KG1 (cell line): ENCODE results near the gene GPR148.

Experiments
- DNase-seq: peaks from one replicate; lab custom pipeline; 2025; lab: John Stamatoyannopoulos, UW

GPR148 gene

DNA sequence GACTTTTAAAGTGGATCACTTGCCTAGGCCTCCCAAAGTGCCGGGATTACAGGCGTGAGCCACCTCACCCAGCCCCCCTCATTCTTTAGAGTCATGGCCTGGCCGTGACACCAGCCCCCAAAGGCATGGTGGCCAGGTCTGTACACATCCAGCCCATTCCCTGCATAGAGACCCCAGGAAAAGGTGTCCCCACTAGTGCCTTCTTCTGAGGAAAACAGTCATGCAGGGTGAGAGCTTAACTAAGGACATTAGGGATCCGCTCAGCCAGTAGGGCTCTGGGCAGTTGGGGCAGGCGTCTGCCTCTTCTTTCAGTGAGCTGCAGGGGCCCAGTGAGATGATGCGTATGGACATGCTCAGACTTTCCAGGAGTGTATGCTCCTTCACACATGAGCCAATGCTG, 20.8 kb downstream of the GPR148 start:
- no peak for DNase-seq

DNA sequence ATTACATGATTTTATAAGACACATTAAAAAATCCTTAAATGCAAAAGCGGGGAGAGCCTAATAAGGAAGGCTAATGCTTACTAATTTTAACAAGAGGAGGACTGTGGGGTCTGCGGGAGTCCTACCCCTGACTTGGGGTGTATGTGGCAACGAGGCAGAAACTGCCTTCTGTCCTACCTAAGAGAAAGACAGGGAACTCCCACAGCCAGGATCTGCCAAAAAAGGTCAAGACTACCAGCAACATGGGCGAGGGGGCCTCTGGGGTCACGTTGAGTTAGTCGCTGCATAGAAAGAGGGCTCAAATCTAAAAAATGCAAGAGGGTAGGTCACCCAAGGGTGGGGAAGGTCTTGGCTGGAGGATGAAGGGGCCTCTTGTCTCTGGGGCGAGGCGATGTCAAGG, 25.9 kb downstream of the GPR148 start:
- no peak for DNase-seq

DNA sequence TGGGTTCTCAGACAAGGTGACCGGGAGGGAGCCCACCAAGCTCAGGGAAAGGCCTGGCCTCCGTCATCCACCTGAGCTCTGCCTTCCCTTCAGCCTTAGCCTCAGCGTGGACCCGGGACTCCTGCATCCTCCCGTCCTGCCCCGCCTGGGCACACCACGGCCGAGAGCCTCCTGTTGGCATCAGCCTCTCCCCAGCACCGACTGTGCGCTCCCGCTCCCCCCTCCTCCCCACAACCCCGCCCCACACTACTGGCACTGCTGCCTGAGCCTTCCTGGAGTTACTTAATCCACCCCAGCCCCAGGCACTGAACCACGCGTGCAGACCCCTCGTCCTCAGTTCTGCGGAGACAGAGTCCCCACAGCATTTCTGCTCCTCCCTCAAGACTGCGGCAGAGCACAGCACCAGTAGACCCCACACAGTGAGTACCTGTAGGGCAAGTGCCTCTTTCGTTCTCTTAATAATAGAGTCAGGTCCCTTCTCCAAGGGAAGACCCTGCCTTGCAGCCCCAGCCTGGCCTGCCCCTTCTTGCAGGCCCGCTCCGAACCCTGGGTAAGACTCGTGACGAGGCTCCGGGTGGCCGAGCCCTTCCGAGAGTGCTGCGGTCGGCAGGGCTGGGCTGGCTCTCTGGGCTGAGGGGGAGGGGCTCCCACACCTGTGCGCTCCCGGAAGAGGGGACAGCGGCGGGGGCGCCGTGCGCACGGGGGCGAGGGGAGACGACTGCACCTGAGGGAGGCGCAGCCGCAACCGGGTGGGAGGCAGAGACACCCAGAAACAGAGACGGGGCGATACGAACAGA, 26.6 kb downstream of the GPR148 start, which contains the start of gene AMER3:
TSS of gene AMER3 (plus strand) at position 285 of the 797 bp plus-strand sequence. CDS start 6,533 bp downstream, outside the sequence.
- no peak for DNase-seq

DNA sequence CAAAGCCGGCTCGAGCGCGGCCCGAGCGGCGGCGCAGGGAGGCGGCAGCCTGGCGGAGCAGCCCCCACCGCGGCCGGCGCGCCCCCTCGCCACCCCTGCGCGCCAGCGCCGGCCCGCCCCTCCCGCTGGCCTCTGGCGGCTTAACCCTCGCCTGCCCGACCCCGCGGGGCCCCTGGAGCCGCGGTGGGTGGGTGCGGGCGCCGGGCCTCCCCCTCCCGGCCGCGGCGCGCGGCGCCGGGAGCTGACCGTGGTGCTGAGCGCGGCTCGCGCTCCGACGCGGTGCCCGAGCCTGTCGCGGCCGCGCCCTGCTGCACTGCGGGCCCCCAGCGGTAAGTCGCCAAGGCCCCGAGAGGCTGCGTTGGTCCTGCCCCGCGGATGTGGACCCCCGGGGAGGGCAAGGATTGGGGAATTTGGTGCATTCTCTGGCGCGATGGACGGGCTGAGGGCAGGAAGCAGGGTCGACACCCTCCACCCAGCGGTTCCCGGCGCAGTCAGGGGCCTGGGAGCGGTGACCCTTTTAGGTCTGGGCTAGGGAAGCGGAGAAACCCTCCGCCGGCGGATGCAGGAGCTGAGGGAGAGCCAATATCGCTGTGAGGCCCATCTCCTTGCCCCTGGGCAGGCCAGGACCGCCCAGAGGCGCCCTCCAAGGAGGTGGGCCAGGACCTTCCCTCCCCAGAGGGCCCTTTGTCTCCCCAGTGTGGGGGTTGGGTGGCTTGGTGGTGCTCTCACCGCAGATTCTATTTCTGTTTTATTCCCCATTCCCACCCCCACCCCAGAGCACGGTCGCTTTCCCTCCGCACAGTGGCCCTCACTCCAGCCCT, 27.4 kb downstream of the GPR148 start:
- peak; percentile 4 for DNase-seq

DNA sequence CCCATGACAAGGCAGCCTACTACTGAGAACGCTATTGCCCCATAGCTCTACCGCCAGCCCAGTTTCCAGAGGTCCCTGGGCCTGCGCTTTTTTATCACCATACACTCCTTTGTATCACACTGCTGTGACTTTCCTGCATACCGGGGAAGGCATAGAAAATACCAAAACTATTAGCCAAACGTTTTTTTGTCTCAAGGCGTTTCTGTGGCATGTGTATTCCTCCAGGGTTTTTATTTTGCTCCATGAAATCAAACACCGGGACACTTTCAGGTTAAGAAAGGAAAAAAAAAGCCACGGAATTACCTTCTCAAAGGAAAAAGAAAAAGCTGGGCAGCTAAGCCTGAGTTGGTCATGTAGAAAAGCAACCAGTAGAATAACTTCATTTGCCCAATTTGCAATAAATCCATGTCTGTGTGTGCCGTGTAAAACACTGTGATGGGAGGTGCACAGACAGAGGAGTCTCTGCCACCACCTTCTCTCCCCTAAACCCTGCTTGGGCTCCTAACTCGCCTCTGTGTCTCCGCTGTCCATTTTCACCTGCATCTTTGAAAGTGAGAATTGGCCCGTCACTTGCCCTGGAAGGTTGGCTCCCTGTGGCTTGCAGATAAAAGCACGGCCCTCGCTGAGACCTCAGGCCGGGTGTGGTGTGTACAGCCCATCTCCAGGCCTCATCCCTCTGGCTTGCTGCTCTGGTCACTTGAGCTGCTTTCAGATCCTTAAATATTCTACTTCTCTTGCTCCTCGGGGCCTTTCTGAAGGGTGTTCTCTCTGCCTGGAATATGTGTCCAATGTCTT, 28.2 kb downstream of the GPR148 start:
- DNase-seq = no peak

DNA sequence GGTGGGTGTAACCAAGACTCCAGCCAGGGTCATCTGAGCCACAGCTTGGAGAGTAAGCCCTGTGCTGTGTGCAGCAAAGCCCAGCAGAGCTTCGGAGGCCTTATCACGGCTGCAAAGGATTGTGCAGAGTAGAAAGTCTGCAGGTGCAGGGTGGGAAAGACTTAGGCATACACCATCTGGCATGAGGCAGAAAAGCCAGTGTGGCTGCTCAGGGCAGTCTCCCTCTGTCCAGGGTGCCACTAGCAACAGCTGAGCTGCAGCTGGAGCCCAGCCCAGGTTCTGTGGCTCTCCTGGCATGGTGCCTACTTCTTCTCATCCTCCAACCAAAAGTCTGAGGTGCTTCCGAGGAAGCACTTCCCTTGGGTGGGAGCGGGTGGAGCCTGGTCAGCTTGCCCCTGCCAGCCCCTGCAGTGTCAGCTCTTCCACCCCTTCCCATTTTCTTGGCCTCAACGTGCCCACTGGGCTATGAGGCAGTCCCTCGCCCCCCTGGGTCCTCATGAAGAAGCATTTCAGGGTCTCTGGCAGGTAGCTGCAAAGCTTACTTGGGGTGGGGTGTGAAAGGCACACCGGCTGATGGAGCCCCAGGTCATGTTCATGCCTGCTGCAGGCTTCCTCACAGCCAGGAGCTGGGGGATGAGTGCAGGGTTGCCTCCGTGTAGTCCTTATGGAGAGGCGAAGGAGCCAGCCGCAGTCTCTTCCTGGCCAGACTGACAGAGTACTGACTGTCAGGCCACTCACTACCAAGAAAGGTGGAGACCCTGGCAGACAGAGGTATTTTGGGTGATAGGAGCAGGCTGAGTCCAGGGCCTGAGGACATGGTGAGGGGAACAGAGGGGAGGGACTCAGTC, 31.3 kb downstream of the GPR148 start:
- DNase-seq = no peak

DNA sequence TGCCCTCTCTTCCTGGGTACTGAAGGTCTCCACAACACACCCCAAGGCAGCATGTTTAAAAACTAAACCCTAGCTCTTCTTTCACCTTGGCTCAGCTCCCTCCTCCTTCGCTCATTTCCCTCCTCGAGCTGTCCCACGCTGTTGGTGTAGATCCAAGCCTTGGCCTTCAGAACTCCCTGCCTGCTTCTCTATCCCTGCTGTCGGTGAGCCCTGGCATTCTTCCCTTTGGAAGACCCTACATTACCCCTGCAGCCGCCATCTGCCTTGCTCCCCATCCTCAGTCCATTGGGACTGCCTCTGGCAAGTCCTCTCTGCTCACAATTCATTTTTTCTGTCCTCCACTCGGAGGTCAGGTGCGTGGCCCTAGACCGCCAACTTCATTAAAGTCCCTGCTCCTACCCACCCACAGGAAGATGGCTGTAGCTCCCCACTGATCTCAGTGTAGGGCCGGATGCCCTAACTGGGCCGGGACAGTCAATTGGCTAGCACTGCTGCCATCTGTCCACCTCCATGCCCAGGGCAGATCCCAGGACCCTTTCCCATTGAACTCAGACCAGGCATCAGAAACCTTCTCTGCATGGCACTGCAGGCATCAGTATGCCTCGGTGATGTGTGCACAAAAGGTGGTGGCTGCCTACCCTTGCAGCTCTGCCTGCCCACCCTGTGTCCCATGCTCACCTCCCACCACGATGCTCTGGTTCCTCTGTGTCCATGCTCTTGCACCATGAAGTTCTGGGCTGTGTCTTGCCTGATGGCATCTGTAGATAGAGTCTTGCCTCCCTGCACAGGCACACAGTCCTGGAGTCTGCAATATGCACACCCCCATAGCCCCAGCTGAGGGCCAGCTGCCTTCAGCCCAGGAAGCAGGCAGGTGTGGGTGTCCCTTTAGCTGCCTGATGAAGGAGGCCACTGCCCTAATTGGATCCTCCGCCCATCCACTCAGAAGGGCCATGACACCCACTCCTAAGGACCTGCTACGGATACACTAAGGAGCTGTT, 32.2 kb downstream of the GPR148 start:
- no peak for DNase-seq

DNA sequence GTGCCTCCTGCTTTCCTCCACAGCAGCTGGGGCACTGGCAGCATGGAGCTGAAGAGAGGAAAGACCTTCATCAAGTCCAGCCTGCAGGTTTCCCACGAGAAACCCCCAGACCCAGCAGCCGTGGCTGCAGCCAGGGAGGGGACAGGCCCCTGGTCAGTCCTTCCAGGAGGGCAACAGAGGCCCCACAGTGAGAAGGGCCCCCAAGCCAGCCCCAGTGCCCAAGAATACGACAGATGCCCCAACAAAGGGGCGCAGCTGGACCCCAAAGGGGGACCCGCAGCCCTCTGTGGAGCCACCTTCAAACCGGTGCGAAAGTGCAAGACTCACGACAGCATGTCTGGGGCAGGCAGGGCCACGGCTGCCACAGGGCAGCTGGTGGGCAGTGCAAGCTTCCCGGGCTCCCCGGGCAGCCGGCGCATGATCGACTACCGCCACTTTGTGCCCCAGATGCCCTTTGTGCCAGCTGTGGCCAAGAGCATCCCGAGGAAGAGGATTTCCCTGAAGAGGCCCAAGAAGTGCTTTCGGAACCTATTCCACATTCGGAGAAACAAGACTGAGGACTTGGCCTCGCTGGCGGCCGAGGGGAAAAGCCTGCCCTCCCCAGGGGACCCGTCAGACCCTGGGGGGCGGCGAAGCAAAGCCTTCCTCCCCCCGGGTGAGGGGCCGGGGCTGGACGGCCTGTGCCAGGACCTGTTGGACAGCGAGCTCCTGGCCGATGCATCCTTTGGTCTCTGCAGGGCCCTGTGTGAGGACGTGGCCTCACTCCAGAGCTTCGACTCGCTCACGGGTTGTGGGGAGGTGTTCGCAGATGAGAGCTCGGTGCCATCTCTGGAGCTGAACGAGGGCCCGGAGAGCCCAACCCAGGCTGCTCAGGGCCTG, 33.4 kb downstream of the GPR148 start:
- no peak for DNase-seq

DNA sequence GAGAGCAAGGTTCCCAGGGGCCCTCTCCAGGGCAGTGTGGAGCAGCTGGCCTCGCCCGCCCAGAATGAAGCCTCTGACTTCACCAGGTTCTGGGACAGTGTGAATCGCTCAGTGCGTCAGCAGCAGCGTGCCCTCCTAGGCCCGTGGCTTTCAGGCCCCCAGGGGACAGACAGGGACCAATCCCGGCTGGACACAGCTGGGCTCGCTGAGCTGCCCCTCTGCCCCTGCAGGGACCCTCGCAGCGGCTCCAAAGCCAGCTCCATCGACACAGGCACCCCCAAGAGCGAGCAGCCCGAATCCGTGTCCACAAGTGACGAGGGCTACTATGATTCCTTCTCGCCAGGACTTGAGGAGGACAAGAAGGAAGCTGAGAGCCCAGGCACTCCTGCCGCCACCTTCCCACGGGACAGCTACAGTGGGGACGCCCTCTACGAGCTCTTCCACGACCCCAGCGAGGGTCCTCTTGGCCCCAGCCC, 34.1 kb downstream of the GPR148 start:
- no peak for DNase-seq

DNA sequence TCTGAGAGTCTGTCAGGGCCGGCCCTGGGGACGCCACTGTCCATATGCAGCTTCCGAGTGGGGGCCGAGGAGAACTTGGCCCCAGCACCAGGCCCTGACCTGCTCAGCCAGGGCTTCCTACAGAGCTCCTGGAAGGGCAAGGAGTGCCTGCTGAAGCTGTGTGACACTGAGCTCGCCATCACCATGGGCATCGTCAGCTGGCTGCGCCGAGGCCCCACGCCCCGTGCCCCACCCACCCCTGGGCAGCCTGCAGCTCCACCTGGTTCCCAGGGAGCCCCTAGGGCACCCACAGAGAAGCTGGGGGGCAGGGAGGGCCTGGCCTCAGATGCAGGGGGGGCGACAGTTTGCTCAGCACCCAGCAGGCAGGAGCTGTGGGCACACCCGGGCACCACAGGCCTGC, 34.5 kb downstream of the GPR148 start:
- DNase-seq = no peak

DNA sequence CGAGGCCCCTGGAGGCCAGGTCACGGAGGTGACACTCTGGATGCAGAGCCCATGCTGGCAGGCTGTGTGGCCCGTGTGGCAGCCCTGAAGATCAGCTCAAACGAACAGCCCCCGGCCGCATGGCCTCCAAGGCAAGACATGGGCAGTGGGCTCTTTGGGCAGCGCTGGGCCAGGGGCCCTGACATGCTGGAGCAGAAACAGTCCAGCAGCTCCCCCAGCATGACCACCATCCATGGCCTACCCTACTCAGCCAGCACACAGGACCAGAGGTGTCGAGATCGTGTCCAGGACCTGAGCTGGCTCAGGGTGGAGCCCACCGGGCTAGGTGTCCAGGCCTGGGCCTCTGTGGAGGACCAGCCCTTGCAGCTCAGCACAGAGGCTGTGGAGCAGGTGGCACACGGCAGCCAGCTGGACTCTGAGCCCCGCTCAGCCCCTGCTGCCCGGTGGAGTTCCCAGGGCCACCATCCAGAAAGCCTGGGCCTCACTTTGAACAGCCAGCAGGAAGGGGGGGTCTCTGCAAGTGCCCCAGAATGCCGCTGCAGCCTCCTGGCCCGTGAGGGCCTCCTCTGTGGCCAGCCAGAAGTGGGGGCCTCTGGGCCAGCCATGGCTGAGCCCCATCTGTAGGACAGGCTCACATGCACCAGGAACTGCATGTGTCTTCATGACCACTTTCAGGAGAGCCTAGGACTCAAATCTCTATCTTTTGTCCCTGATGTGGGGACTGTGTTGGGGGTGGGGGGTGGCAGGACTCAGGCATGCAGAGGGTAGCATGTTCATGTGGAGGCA, 35.4 kb downstream of the GPR148 start:
- no peak for DNase-seq

DNA sequence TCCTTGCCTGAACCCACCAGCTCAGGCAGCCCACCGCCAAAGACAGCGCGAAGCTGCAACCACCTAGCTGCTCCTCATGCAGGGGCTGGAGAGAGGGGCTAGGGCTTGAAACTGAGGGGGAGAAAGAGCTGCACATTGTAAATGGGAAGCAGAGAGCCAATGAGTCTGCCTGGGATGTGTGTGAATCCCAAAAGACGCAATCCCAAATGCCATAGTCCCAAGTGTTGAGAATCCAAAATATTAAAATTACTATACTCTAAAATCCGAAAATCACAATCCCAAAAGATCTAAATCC, 35.9 kb downstream of the GPR148 start:
- DNase-seq = no peak

DNA sequence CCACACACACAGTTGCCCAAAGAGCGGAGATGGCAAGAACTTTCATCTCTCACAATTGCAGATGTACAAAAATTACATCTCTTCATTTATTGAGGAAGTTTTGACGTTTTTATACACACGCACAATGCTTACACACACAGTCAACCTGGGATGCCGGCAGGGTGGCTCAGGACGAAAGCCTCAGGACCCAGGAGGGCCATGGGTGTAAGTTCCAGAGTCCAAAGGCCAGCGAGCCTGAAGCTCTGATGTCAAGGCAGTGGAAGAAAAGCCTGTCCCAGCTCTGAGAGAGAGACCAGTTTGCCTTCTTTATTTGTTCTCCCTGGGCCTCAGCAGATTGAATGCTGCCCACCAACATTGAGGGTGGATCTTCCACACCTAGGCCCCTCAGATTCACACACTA, 36.6 kb downstream of the GPR148 start:
- no peak for DNase-seq

DNA sequence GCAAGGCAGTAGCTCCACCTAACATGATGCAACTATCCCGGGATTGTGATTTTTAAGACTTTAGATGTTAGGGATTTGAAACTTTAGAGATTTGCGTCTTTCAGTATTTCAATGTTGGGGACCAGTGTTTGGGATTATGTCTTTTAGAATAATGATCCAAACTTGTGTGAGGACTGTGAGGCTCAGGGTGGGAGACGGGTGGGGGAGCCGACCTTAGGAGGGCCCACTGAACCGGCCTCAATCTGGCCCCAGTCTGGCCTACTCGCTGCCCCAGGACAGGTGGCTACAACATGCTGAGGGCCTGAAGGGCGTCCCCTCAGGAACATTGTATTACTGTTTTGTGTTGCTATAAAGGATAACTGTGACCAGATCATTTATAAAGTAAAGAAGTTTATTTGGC, 37.2 kb downstream of the GPR148 start:
- DNase-seq = no peak

DNA sequence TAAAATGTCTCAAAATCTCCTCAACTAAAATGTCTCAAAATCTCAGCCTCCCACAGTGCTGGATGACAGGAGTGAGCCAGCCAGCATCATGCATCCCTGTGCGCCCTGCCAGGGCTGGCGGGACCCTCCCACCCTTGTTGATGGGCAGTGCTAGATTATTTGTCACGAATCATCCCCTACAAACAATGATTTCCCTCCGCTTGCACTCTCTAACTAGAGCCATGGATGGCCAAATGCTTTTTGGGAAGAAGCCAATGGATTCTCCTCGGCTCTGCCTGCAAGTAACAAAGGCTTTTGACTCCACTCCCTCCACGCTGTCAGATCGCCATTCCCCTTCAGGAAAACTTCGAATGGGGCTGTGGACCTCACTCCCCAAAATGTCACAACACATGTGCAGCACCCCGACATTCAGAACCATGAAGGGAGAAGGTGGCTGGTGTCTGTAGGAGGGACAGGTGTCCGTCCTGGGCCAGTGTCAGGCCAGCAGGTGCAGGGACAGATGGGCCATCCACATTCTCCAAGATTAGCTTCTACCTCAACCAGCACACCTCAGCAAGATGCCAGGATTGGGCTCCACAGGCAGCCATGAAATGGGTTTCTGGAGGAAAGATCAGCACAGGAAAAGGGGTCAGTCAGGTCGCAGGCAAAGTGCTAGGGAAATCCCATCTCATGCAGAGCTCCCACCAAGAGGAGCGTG, 38.0 kb downstream of the GPR148 start:
- DNase-seq = no peak

DNA sequence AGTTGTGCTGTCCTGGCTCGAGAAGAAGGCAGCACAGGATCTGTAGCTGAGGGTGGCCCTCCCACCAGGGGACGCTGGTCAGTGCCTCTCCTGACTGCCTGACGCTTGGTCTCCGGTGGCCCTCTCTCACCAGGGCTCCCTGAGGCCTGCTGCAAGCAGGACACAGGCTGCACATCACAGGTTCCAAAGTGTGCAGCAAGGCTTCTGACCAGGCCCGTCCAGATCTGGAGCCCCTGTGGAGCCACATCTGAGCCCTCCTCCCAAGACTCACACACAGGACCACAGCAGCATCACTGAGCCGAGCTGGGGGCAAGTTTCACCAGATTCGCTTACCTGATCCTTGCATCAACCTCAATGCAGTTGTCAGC, 38.5 kb downstream of the GPR148 start:
- no peak for DNase-seq

DNA sequence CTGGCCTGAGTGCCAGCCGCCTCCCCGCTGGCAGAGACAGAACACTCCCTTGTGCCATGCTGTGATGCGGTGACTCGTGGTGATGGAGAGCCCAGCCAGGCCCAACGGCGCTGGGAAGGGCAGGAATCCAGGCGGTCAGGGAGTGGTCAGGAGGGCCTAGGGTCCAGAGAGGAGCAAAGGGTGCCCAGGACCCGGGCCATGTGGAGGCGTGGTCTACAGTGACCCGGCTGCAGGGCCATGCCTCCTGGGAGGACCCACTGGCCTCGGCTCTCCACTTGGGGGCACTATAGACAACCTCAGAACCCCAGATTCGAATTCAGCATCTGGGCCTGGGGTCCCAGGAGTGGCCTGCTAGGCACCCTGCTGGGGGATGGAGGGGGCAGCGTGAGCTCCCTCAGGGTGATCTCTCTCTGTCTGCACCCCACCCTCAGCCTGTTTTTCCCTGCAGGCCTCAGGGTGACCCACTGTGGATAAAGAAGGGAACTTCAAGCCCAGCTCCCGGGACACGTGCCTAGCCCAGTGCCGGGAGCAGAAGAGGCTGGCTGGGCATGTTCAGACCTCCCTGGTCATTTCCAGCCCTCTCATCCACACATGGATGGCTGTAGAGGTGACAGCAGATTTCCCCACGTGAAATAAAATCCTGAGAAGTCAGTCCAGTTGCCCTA, 39.5 kb downstream of the GPR148 start:
- no peak for DNase-seq
